HCT116 (cell line): ENCODE data around the gene RAP1A. TPM values are rescaled to one million over a fixed set of nuclear protein-coding genes. Genes with fewer than 3 reads are reported as not detected.

Experiments
- ATAC-seq: fragments of 200-7000 bp; cut with Tn5 transposase; 2 replicates; pipeline ENCODE4 v1.9.1; 2020; ENCODE audit warnings: mild to moderate bottlenecking, moderate library complexity
- BruUV-seq: library from RNA; stranded (reverse); fragments of 400-500 nt; replicated peaks from 2 replicates; lab custom pipeline; 2021; lab: Mats Ljungman, UMichigan
- CTCF ChIA-PET: fragments of 300-600 bp; sonication (Branson Sonifier 250); formaldehyde crosslinking; loops from one replicate; lab custom pipeline; 2021; ENCODE audit warnings: antibody characterized with exemption; lab: Charles Lee
- POLR2A ChIA-PET: fragments of 300-600, 350-600 bp; sonication (Branson Sonifier 250); formaldehyde crosslinking; loops from one replicate; lab custom pipeline; 2021; ENCODE audit warnings: antibody characterized with exemption; lab: Charles Lee
- RAD21 ChIA-PET, 2 experiments: fragments of 300-600 bp; sonication (Branson Sonifier 250); formaldehyde crosslinking; loops; one replicate each; lab custom pipeline; 2023; ENCODE audit warnings: low total read pairs in 2 of 2; ENCODE audit not compliant: uncharacterized antibody in 2 of 2, unreplicated experiment in 2 of 2, low non-redundant PET in 1 of 2; lab: Charles Lee
- DNase-seq: peaks from one replicate; pipeline ENCODE4 v3.0.0-alpha.2; 2010; ENCODE audit warnings: low read depth, low spot score
- H2AFZ ChIP-seq: fragments of 200-600 bp; shearing (Covaris generic), sonication (generic); 2 replicates; pipeline ENCODE4 v1.6.1; 2017; ENCODE audit warnings: low read depth, mixed run types, mixed read lengths, antibody characterized with exemption, low read length; ENCODE audit not compliant: poor library complexity, severe bottlenecking
- H3K27ac ChIP-seq: 2 replicates; pipeline ENCODE4 v1.5.1; 2012; ENCODE audit warnings: low read depth, low read length
- H3K27me3 ChIP-seq: fragments of 200-600 bp; sonication (generic); 2 replicates; pipeline ENCODE4 v1.6.1; 2016; ENCODE audit warnings: mixed run types, low read length, mixed read lengths; ENCODE audit not compliant: insufficient read depth
- H3K36me3 ChIP-seq, 2 experiments: fragments of 200-500 bp in 1 of 2; fragments of 200-600 bp in 1 of 2; sonication (Bioruptor generic) in 1 of 2; sonication (generic) in 1 of 2; 2 replicates each; pipeline versions ENCODE4 v1.5.1 to v1.6.1; 2014 to 2016; ENCODE audit warnings: low read length in 2 of 2, inconsistent platforms in 1 of 2, mixed read lengths in 1 of 2, mixed run types in 1 of 2; ENCODE audit not compliant: insufficient read depth in 2 of 2, control insufficient read depth in 1 of 2
- H3K4me1 ChIP-seq, 2 experiments: fragments of 200-600 bp in 1 of 2; sonication (generic) in 1 of 2; 2 replicates each; pipeline versions ENCODE4 v1.5.1 to v1.6.1; 2012 to 2017; ENCODE audit warnings: low read length in 2 of 2, inconsistent platforms in 1 of 2, mild to moderate bottlenecking in 1 of 2, mixed read lengths in 1 of 2, mixed run types in 1 of 2, moderate library complexity in 1 of 2; ENCODE audit not compliant: insufficient read depth in 2 of 2, control insufficient read depth in 1 of 2
- H3K4me2 ChIP-seq: fragments of 200-600 bp; sonication (generic); 2 replicates; pipeline ENCODE4 v1.6.1; 2017; ENCODE audit warnings: mixed run types, low read length, mixed read lengths
- H3K4me3 ChIP-seq, 2 experiments: fragments of 200-600 bp in 1 of 2; sonication (generic) in 1 of 2; replicated peaks in 1 of 2; 2 replicates each; pipeline ENCODE4 v1.5.1; 2011 to 2016; ENCODE audit warnings: low read length in 2 of 2, control low read depth in 1 of 2, low read depth in 1 of 2, mild to moderate bottlenecking in 1 of 2, mixed read lengths in 1 of 2, mixed run types in 1 of 2
- H3K79me2 ChIP-seq: fragments of 200-600 bp; sonication (generic); 2 replicates; pipeline ENCODE4 v1.6.1; 2017; ENCODE audit warnings: mild to moderate bottlenecking, mixed run types, low read length, moderate library complexity, mixed read lengths; ENCODE audit not compliant: insufficient read depth
- H3K9ac ChIP-seq: fragments of 200-600 bp; sonication (generic); 2 replicates; pipeline ENCODE4 v1.6.1; 2016; ENCODE audit warnings: low read length, mixed read lengths
- H3K9me2 ChIP-seq: fragments of 200-600 bp; sonication (generic), shearing (Covaris generic); 2 replicates; pipeline ENCODE4 v1.6.1; 2017; ENCODE audit warnings: mixed run types, mild to moderate bottlenecking, moderate library complexity; ENCODE audit not compliant: insufficient read depth
- H3K9me3 ChIP-seq, 2 experiments: fragments of 200-500 bp in 1 of 2; fragments of 200-600 bp in 1 of 2; sonication (Bioruptor generic) in 1 of 2; sonication (generic) in 1 of 2; 2 replicates each; pipeline ENCODE4 v1.6.1; 2014 to 2017; ENCODE audit warnings: low read length in 2 of 2, mixed read lengths in 2 of 2, inconsistent platforms in 1 of 2, low read depth in 1 of 2, mild to moderate bottlenecking in 1 of 2, mixed run types in 1 of 2, moderate library complexity in 1 of 2; ENCODE audit not compliant: control insufficient read depth in 1 of 2, insufficient read depth in 1 of 2
- H4K20me1 ChIP-seq: fragments of 200-600 bp; sonication (generic), shearing (Covaris generic); 2 replicates; pipeline ENCODE4 v1.6.1; 2017; ENCODE audit warnings: mixed run types, mild to moderate bottlenecking, moderate library complexity; ENCODE audit not compliant: insufficient read depth
- CEBPB ChIP-seq: IDR thresholded peaks from 2 replicates; pipeline ENCODE4 v1.6.1; 2012; ENCODE audit warnings: low read depth
- EZH2 ChIP-seq: fragments of 200-600 bp; sonication (generic); IDR thresholded peaks from 2 replicates; pipeline ENCODE4 v1.6.1; 2017; ENCODE audit warnings: antibody characterized with exemption, mixed run types
- FOSL1 ChIP-seq: IDR thresholded peaks from 2 replicates; pipeline ENCODE4 v1.6.1; 2012; ENCODE audit warnings: low read depth
- JUND ChIP-seq: IDR thresholded peaks from 2 replicates; pipeline ENCODE4 v1.6.1; 2012
- POLR2AphosphoS5 ChIP-seq: IDR thresholded peaks from 2 replicates; pipeline ENCODE4 v1.6.1; 2011; ENCODE audit warnings: mild to moderate bottlenecking, low read depth, low read length, moderate library complexity
- REST ChIP-seq: IDR thresholded peaks from 2 replicates; pipeline ENCODE4 v1.6.1; 2012; ENCODE audit warnings: low read depth
- SIN3A ChIP-seq: IDR thresholded peaks from 2 replicates; pipeline ENCODE4 v1.6.1; 2012; ENCODE audit warnings: low read depth
- SP1 ChIP-seq: IDR thresholded peaks from 2 replicates; pipeline ENCODE4 v1.6.1; 2012; ENCODE audit warnings: low read depth
- SRF ChIP-seq: IDR thresholded peaks from 2 replicates; pipeline ENCODE4 v1.6.1; 2012; ENCODE audit warnings: low read depth
- YY1 ChIP-seq: IDR thresholded peaks from 2 replicates; pipeline ENCODE4 v1.6.1; 2011; ENCODE audit warnings: low read length, low read depth, moderate library complexity, mild to moderate bottlenecking; ENCODE audit not compliant: insufficient replicate concordance; ENCODE audit errors: extremely low read depth
- intact Hi-C: fragments of 100-400 bp; cut with micrococcal nuclease; formaldehyde crosslinking; loops from 2 replicates; pipeline ENCODE4 v1.10.0; 2022
- total RNA-seq: library from RNA; stranded (reverse); gene quantifications from one replicate; pipeline ENCODE4 v1.2.1, GENCODE V29; 2021; ENCODE audit not compliant: unreplicated experiment
- TF ChIP-seq, protein P1 (sequence below): IDR thresholded peaks from 2 replicates; pipeline ENCODE4 v1.6.1; 2012

Gene RAP1A
- total RNA-seq, 1 experiment from 2014 or later = 46.2 TPM

DNA sequence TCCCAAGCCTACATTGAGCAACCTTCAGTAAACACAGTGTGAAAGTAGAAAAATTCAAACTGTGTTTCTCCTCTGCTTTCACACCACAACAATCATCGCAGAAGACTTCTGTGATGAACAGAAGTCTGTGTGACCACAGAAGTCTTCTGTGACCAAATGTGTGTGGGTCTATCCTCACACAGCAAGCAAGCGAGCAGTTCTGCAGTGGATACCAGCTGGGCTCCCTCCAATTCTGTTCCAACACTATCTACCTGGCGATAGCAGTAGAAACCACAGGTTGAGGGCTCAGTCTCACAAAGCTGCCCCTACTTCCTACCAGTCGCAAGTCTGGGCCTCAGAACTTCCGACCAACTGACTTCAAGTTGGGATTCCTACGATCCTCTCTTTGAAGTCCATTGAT lies 21.0 kb upstream of the RAP1A start:
- DNase-seq = no peak
- CTCF ChIA-PET = no interaction called here
- ATAC-seq = no peak
- Histone ChIP-seq H4K20me1 (no peaks in the 10 kb centered on the region), H3K4me1 (peaks cover 5 to 8% of the 10 kb centered on the region in 2 experiments), H3K36me3 (no peaks in the 10 kb centered on the region), H2AFZ (no peak overlapping the region), H3K9ac (no peak overlapping the region), H3K9me3 (no peaks in the 10 kb centered on the region), H3K4me2 (no peak overlapping the region), H3K27ac (no peak overlapping the region), H3K79me2 (no peaks in the 10 kb centered on the region), H3K4me3 (no peak overlapping the region), H3K27me3 (no peaks in the 10 kb centered on the region), H3K9me2 (no peaks in the 10 kb centered on the region)
- TF ChIP-seq REST = no peak
- no peak for TF ChIP-seq CEBPB
- TF ChIP-seq, protein P1, sequence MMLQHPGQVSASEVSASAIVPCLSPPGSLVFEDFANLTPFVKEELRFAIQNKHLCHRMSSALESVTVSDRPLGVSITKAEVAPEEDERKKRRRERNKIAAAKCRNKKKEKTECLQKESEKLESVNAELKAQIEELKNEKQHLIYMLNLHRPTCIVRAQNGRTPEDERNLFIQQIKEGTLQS = no peak
- no peak for TF ChIP-seq POLR2AphosphoS5
- no peak for TF ChIP-seq EZH2
- TF ChIP-seq JUND = no peak
- no peak for TF ChIP-seq FOSL1
- TF ChIP-seq SIN3A = no peak
- TF ChIP-seq SP1 = no peak
- no peak for TF ChIP-seq SRF
- no peak for TF ChIP-seq YY1
- RAD21 ChIA-PET = no interaction called here
- no TSS peak for BruUV-seq
- intact Hi-C loops = no loop called here
- POLR2A ChIA-PET = no interaction called here
